K562 (cell line): ENCODE measurements around the gene TMEM86B. TPM values are rescaled to one million over a fixed set of nuclear protein-coding genes. Genes with fewer than 3 reads are reported as not detected.
A peak's percentile ranks its signal among the peaks of the same experiment; 100 is the strongest.

Experiments used
- ATAC-seq: fragments of 200-7000 bp; cut with Tn5 transposase; 3 replicates; pipeline ENCODE4 v1.9.1; 2020; ENCODE audit warnings: moderate library complexity
- Bru-seq: library from RNA; stranded (reverse); fragments of 400-500 nt; gene quantifications from one replicate; lab custom pipeline; 2021; lab: Mats Ljungman, UMichigan
- BruChase-seq, 2 experiments: library from RNA; stranded (reverse); fragments of 400-500 nt; gene quantifications; one replicate each; lab custom pipeline; 2021; lab: Mats Ljungman, UMichigan
- BruUV-seq: library from RNA; stranded (reverse); fragments of 400-500 nt; replicated peaks from 2 replicates; lab custom pipeline; 2021; lab: Mats Ljungman, UMichigan
- CTCF ChIA-PET: fragments of 300-600 bp; formaldehyde crosslinking; extraction: SDS; loops from one replicate; lab custom pipeline; 2021; ENCODE audit warnings: low intra/inter-chr PET ratio; lab: Yijun Ruan, JAX
- POLR2A ChIA-PET: fragments of 300-600, 350-650 bp; sonication (Branson Sonifier 250); formaldehyde crosslinking; extraction: SDS; loops from one replicate; lab custom pipeline; 2021; ENCODE audit warnings: antibody characterized with exemption, inconsistent platforms; lab: Yijun Ruan, JAX
- DNase-seq, 4 experiments: peaks; one replicate each; pipeline versions ENCODE4 v3.0.0 to v3.0.0-alpha.2; 2011 to 2018; ENCODE audit warnings: low spot score in 3 of 4, mixed read lengths in 3 of 4; ENCODE audit errors: extremely low read depth in 1 of 4
- FAIRE-seq: peaks from 2 replicates; lab custom pipeline; 2011; peaks lifted over from hg19 to GRCh38; lab: Jason Lieb, UNC
- H2AFZ ChIP-seq: 2 replicates; pipeline ENCODE4 v1.6.0; 2011; ENCODE audit warnings: low read depth, low read length, control low read depth, inconsistent platforms
- H3K27ac ChIP-seq: fragments of 200-600 bp; 3 replicates; pipeline ENCODE4 v1.8.0; 2011; ENCODE audit warnings: low read depth, mild to moderate bottlenecking, control low read depth, inconsistent platforms, low read length, moderate library complexity, mixed read lengths; ENCODE audit errors: extremely low read depth
- H3K27me3 ChIP-seq, 2 experiments: fragments of 300-600 bp in 1 of 2; 2 replicates in 1 of 2; 3 replicates in 1 of 2; pipeline versions ENCODE4 v1.6.0 to v1.8.0; 2011; ENCODE audit warnings: inconsistent platforms in 2 of 2, low read length in 2 of 2, mild to moderate bottlenecking in 1 of 2, mixed read lengths in 1 of 2, moderate library complexity in 1 of 2; ENCODE audit not compliant: control insufficient read depth in 2 of 2, insufficient read depth in 2 of 2
- H3K36me3 ChIP-seq: fragments of 300-600 bp; 3 replicates; pipeline ENCODE4 v1.8.0; 2011; ENCODE audit warnings: mild to moderate bottlenecking, low read length, inconsistent platforms; ENCODE audit not compliant: control insufficient read depth, insufficient read depth
- H3K4me1 ChIP-seq, 2 experiments: fragments of 200-600 bp in 1 of 2; replicated peaks in 1 of 2; 2 replicates in 1 of 2; 3 replicates in 1 of 2; pipeline versions ENCODE4 v1.5.1 to v1.8.0; 2011; ENCODE audit warnings: inconsistent platforms in 2 of 2, low read length in 2 of 2, mild to moderate bottlenecking in 1 of 2, mixed read lengths in 1 of 2, moderate library complexity in 1 of 2; ENCODE audit not compliant: control insufficient read depth in 2 of 2, insufficient read depth in 2 of 2
- H3K4me2 ChIP-seq: 2 replicates; pipeline ENCODE4 v1.6.1; 2011; ENCODE audit warnings: low read length, control low read depth, inconsistent platforms, mixed read lengths; ENCODE audit not compliant: insufficient read depth
- H3K4me3 ChIP-seq: fragments of 200-600 bp; sonication (generic), shearing (Covaris generic); 2 replicates; pipeline ENCODE4 v1.5.1; 2016; ENCODE audit warnings: control low read depth, inconsistent platforms
- H3K79me2 ChIP-seq: fragments of 200-600 bp; 3 replicates; pipeline ENCODE4 v1.8.0; 2011; ENCODE audit warnings: low read length, inconsistent platforms; ENCODE audit not compliant: control insufficient read depth, insufficient read depth
- H3K9ac ChIP-seq, 2 experiments: 2 replicates each; pipeline versions ENCODE4 v1.6.0 to v1.6.1; 2011; ENCODE audit warnings: low read depth in 2 of 2, low read length in 2 of 2, control low read depth in 1 of 2, inconsistent platforms in 1 of 2, mild to moderate bottlenecking in 1 of 2, mixed read lengths in 1 of 2; ENCODE audit not compliant: insufficient read depth in 1 of 2
- H3K9me1 ChIP-seq: one replicate; pipeline ENCODE4 v1.6.0; 2011; ENCODE audit warnings: inconsistent platforms, mild to moderate bottlenecking, low read length, moderate library complexity; ENCODE audit not compliant: control insufficient read depth, insufficient read depth
- H3K9me3 ChIP-seq: replicated peaks from 2 replicates; pipeline ENCODE4 v1.5.1; 2011; ENCODE audit warnings: low read depth, low read length, inconsistent platforms; ENCODE audit not compliant: control insufficient read depth, insufficient read depth
- H4K20me1 ChIP-seq: replicated peaks from 2 replicates; pipeline ENCODE4 v1.6.1; 2011; ENCODE audit warnings: low read length, inconsistent platforms, mixed read lengths; ENCODE audit not compliant: control insufficient read depth, insufficient read depth
- ARHGAP35 ChIP-seq: fragments of 450-650 bp; IDR thresholded peaks from 2 replicates; pipeline ENCODE4 v1.6.1; 2018; ENCODE audit not compliant: partially characterized antibody
- EWSR1 ChIP-seq: fragments of 450-650 bp; IDR thresholded peaks from 2 replicates; pipeline ENCODE4 v1.6.1; 2018; ENCODE audit warnings: borderline replicate concordance, mild to moderate bottlenecking, low read depth, moderate library complexity; ENCODE audit not compliant: partially characterized antibody
- FOXP1 ChIP-seq: sonication (generic); formaldehyde crosslinking; IDR thresholded peaks from 2 replicates; pipeline ENCODE4 v1.8.0; 2022; ENCODE audit warnings: mild to moderate bottlenecking, missing genetic modification reagents
- ILF3 ChIP-seq: fragments of 450-650 bp; IDR thresholded peaks from 2 replicates; pipeline ENCODE4 v1.6.1; 2018; ENCODE audit warnings: antibody characterized with exemption, mild to moderate bottlenecking, moderate library complexity, borderline replicate concordance
- POLR2G ChIP-seq: fragments of 200-400 bp; formaldehyde crosslinking; IDR thresholded peaks from 2 replicates; pipeline ENCODE4 v1.6.1; 2017; ENCODE audit warnings: low read depth, mild to moderate bottlenecking, antibody characterized with exemption, low read length, moderate library complexity
- WGBS: fragments of 100-300 bp; shearing (Covaris generic); methylation state at CpG from one replicate; pipeline ENCODE4 v1.1.6; 2016; ENCODE audit warnings: low coverage, mixed read lengths; ENCODE audit not compliant: insufficient coverage; ENCODE audit errors: missing lambda C conversion rate; 5-methylcytosine and 5-hydroxymethylcytosine counted together
- in situ Hi-C: fragments of 300-500 bp; cut with MboI; formaldehyde crosslinking; loops from 4 replicates; pipeline ENCODE4 v1.15.0; 2018; ENCODE audit warnings: inconsistent platforms, mixed read lengths
- intact Hi-C: fragments of 100-400 bp; cut with micrococcal nuclease; formaldehyde crosslinking; loops from 2 replicates; pipeline ENCODE4 v1.14.2; 2022
- long read RNA-seq, 3 experiments: library from polyadenylated mRNA in 2 of 3; library from RNA in 1 of 3; unstranded in 2 of 3; stranded (forward) in 1 of 3; transcript quantifications; one replicate each; pipeline ENCODE4 v2.0.0, GENCODE V29; 2019 to 2022
- polyA minus RNA-seq, 3 experiments: library from RNA; depleted of rRNA, polyadenylated mRNA; stranded (reverse); fragments of >200 nt; gene quantifications; 2 replicates each; pipeline ENCODE4 v1.2.3, GENCODE V29; 2011
- polyA plus RNA-seq, 8 experiments: library from polyadenylated mRNA; depleted of rRNA in 4 of 8; stranded (reverse) in 5 of 8; unstranded in 3 of 8; fragments of >200 nt; fragmentation: Nextera tagmentation in 2 of 8; fragmentation: Illumina TruSeq in 1 of 8; extraction: Ambion mirVana in 2 of 8; extraction: Trizol in 1 of 8; gene quantifications; 2 replicates each; pipeline versions ENCODE4 v1.2.1 to v1.2.3, GENCODE V29; 2011 to 2014; ENCODE audit warnings: inconsistent platforms in 1 of 8, missing spikeins in 1 of 8
- total RNA-seq, 7 experiments: library from RNA; depleted of rRNA in 6 of 7; stranded (reverse); fragments of >200 nt in 6 of 7; fragmentation: Illumina TruSeq in 2 of 7; extraction: Trizol in 2 of 7; gene quantifications; 2 replicates each; pipeline versions ENCODE4 v1.2.1 to v1.2.3, GENCODE V29; 2011 to 2021; ENCODE audit warnings: low replicate concordance in 1 of 7

TMEM86B gene, protein sequence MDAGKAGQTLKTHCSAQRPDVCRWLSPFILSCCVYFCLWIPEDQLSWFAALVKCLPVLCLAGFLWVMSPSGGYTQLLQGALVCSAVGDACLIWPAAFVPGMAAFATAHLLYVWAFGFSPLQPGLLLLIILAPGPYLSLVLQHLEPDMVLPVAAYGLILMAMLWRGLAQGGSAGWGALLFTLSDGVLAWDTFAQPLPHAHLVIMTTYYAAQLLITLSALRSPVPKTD
- total RNA-seq (2011; cell fraction: chromatin; rRNA removed; ENCODE audit: low replicate concordance), result 8.0 and 35.1 TPM in 2 replicates
- 26.1 and 32.9 TPM in 2 replicates for total RNA-seq (2011; cell fraction: nucleolus; rRNA removed)
- 13.7 and 16.3 TPM in 2 replicates for total RNA-seq (2011; cell fraction: nucleoplasm; rRNA removed)
- total RNA-seq (2014; rRNA removed) (3.9 and 4.6 TPM in 2 replicates), total RNA-seq (2014; rRNA removed; fragmentation: Illumina TruSeq; extraction: Trizol) (0.19 and 0.55 TPM in 2 replicates), total RNA-seq (2015; rRNA removed; fragmentation: Illumina TruSeq; extraction: Trizol) (2.1 TPM in 2 replicates), total RNA-seq (2021) (5.7 and 6.3 TPM in 2 replicates), polyA plus RNA-seq (2011; rRNA removed) (1.3 and 3.2 TPM in 2 replicates), polyA plus RNA-seq (2014; fragmentation: Illumina TruSeq; extraction: Trizol) (2.2 and 5.1 TPM in 2 replicates), polyA plus RNA-seq (2014; fragmentation: Nextera tagmentation; extraction: Ambion mirVana) (under 1 TPM; 0.28 to 0.41 TPM), polyA plus RNA-seq (2014; rRNA removed) (6.2 and 7.9 TPM in 2 replicates), polyA minus RNA-seq (2011; rRNA and poly(A)+ RNA removed) (0.81 and 1.5 TPM in 2 replicates), Bru-seq, nascent RNA (percentile 60 among the genes with signal in this experiment), BruChase-seq, experiment 1, labeled RNA remaining after a 2-hour chase (percentile 71 among the genes with signal in this experiment), BruChase-seq, experiment 2, labeled RNA remaining after a 6-hour chase (percentile 77 among the genes with signal in this experiment)
- 2.8 and 7.3 TPM in 2 replicates for polyA plus RNA-seq (2011; cell fraction: cytosol; rRNA removed)
- 23.8 and 45.7 TPM in 2 replicates for polyA plus RNA-seq (2011; cell fraction: nucleus; rRNA removed)
- polyA plus RNA-seq (2012), result 5.1 and 12.3 TPM in 2 replicates
- polyA minus RNA-seq (2011; cell fraction: cytosol; rRNA and poly(A)+ RNA removed), result 1.2 TPM in 1 of 2 replicates, not detected in the other
- 4.4 and 5.9 TPM in 2 replicates for polyA minus RNA-seq (2011; cell fraction: nucleus; rRNA and poly(A)+ RNA removed)
- long read RNA-seq, experiment 1, transcript TMEM86B-203 (2 exons, 1,508 nt), result major isoform, 16 of 20 reads
- long read RNA-seq, experiment 1, partial matches to known transcripts, result 0 of 20 reads
- long read RNA-seq, experiment 1, other reads (novel, unspliced or antisense), result 0 of 20 reads
- long read RNA-seq, experiment 2, partial matches to known transcripts, result 0 of 4 reads
- long read RNA-seq, experiment 2, other reads (novel, unspliced or antisense), result 0 of 4 reads
- long read RNA-seq, experiment 3, partial matches to known transcripts, result 0 of 1 reads
- long read RNA-seq, experiment 3, other reads (novel, unspliced or antisense), result 0 of 1 reads

DNA sequence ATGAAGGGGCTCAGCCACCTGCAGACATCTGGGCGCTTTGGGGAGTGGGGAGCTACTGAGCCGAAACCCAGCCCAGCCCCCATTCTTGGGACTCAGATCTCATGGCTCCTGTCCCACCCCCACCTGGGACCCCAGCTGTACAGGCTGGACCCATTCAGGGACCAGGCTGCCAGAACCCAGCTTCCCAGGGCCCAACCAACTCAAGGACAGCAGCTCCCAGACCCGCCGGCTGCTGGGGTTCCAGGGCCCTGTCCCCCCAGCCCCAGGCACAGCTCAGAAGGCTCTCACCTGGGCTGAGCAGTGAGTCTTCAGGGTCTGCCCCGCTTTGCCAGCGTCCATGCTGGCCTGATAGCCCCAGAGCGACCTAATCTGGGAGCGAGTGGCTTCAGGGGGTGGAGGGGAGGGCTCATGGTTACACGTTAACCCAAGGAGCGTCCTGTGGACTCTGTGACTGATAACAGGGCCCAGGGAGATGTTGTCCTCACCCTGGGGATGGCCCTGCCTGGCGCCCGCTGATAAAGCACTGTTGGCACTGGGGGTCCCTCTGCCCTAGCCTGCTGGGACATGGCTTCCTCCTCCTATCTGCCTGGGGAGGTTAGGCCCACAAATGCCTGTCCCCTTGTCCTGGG, at the start of gene TMEM86B:
TSS of gene TMEM86B (minus strand) at position 361 of the 629 bp plus-strand sequence. CDS start at position 339, 22 bp downstream.
- Histone ChIP-seq H3K9me1 (peaks cover 3% of the 10 kb centered on the region), H3K9ac (peak within 1 kb of the TSS in 1 of 2 experiments; percentile 33; a peak in 2 of 4 replicates), H3K27me3 (no peaks in the 10 kb centered on the region), H4K20me1 (no peaks in the 10 kb centered on the region), H3K27ac (no peak within 1 kb of the TSS), H3K79me2 (no peaks in the 10 kb centered on the region), H2AFZ (no peak within 1 kb of the TSS), H3K36me3 (peaks cover 81% of the 10 kb centered on the region), H3K4me1 (peaks cover 0 to 49% of the 10 kb centered on the region in 2 experiments; a peak in 1 of 5 replicates), H3K4me2 (no peak within 1 kb of the TSS), H3K9me3 (no peaks in the 10 kb centered on the region), H3K4me3 (no peak within 1 kb of the TSS)
- intact Hi-C loops, result no loop called here
- no TSS peak for BruUV-seq
- no peak for DNase-seq
- POLR2A ChIA-PET, result interaction anchor here (0.9 to 2.2 kb wide), 4 partner anchors 12 to 31 kb away, joined by 4 to 13 read pairs (median 6); partner anchors contain the start of gene PPP6R1
- no peak for ATAC-seq
- 72% methylated on average over 8 of the region's 12 CpGs for WGBS
- FAIRE-seq, result no peak
- in situ Hi-C loops, result no loop called here
- no peak for TF ChIP-seq FOXP1 (CRISPR knock-in tag)
- no peak for TF ChIP-seq ILF3
- no peak for TF ChIP-seq ARHGAP35
- peak; percentile 37 for TF ChIP-seq POLR2G
- TF ChIP-seq EWSR1, result no peak
- CTCF ChIA-PET, result no interaction called here
